ENCODE measurements around the gene KAT7.

DNA sequence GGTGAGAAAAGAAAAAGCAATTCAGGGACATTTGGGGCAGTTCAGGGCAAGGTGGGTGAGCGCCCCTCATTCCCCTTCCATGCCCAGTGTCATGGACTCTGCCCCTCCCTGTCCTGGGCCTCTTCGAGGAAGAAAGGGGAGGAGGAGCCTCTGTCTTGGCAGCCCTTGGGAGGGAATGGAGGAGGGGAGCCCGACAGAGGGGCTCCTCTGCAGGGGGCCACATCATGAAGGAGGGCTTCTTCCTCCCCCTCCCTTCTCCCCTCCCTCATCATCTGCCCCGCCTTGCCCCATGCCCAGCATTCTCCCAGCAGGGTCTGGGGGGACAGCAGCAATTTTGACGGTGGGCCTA, 92.5 kb downstream of the KAT7 start:
- no peak for TF ChIP-seq POLR2AphosphoS5 (IDR thresholded peaks at IDR 0.05; ENCODE audit: low read depth)
- no peak for TF ChIP-seq CTCF (IDR thresholded peaks at IDR 0.05; ENCODE audit: insufficient read depth, low read length)
